Parathyroid adenoma (tissue), 2 donors: Measurements from ENCODE around the gene MESD.

Experiments
- H2AFZ ChIP-seq: fragments of 300-600 bp; sonication (generic); one replicate; pipeline ENCODE4 v1.7.0; 2017; ENCODE audit warnings: antibody characterized with exemption, mild to moderate bottlenecking
- H3K27ac ChIP-seq: fragments of 300-600 bp; sonication (generic); one replicate; pipeline ENCODE4 v1.7.0; 2017
- H3K27me3 ChIP-seq: fragments of 300-600 bp; sonication (generic); one replicate; pipeline ENCODE4 v1.7.0; 2017; ENCODE audit warnings: low read length; ENCODE audit not compliant: control insufficient read depth, insufficient read depth
- H3K36me3 ChIP-seq: fragments of 300-600 bp; sonication (generic); one replicate; pipeline ENCODE4 v1.7.0; 2017; ENCODE audit warnings: low read length; ENCODE audit not compliant: control insufficient read depth, insufficient read depth
- H3K4me1 ChIP-seq: fragments of 300-600 bp; sonication (generic); one replicate; pipeline ENCODE4 v1.7.0; 2017; ENCODE audit warnings: control low read depth
- H3K4me2 ChIP-seq: fragments of 300-600 bp; sonication (generic); one replicate; pipeline ENCODE4 v1.7.0; 2017; ENCODE audit warnings: low read length
- H3K4me3 ChIP-seq: fragments of 300-600 bp; sonication (generic); one replicate; pipeline ENCODE4 v1.7.0; 2017; ENCODE audit warnings: low read depth, low read length
- H3K79me2 ChIP-seq: fragments of 300-600 bp; sonication (generic); one replicate; pipeline ENCODE4 v1.7.0; 2017; ENCODE audit warnings: control low read depth
- H3K9ac ChIP-seq: fragments of 300-600 bp; sonication (generic); one replicate; pipeline ENCODE4 v1.7.0; 2017; ENCODE audit warnings: mild to moderate bottlenecking
- H3K9me3 ChIP-seq: fragments of 300-600 bp; sonication (generic); one replicate; pipeline ENCODE4 v1.7.0; 2017; ENCODE audit warnings: low read length; ENCODE audit not compliant: control insufficient read depth
- TF ChIP-seq, protein P1 (sequence below): fragments of 300-600 bp; sonication (generic); IDR thresholded peaks from one replicate; pipeline ENCODE4 v1.7.0; 2017; ENCODE audit warnings: antibody characterized with exemption, mild to moderate bottlenecking
- donor health status: primary hyperparathyroidism.

MESD gene

DNA sequence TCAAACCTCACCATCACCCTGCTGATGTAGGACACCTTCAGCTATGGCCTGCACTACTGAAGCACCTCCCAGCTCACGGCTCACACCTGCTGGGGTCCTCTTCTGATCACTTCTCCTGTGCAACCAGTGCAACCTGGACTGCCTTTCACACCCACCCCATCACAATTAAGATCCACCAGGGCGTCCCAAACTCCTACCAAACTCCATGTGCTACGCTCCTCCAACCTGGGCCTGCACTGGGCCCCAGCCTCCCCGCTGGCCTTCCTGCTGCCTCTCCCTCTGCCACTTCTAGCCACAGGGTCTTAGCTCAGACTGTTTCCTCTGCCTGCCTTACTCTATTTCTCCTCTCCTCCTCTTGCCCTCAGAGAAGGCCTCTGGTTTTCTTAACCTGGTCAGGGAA is 12.8 kb downstream of the MESD start:
- Histone ChIP-seq H3K79me2 (peaks cover 3% of the 10 kb centered on the region), H3K9ac (no peak overlapping the region), H3K27me3 (no peaks in the 10 kb centered on the region), H2AFZ (no peak overlapping the region), H3K4me1 (no peaks in the 10 kb centered on the region), H3K9me3 (no peaks in the 10 kb centered on the region), H3K4me3 (no peak overlapping the region), H3K27ac (no peak overlapping the region), H3K4me2 (no peak overlapping the region), H3K36me3 (no peaks in the 10 kb centered on the region)
- TF ChIP-seq, protein P1, sequence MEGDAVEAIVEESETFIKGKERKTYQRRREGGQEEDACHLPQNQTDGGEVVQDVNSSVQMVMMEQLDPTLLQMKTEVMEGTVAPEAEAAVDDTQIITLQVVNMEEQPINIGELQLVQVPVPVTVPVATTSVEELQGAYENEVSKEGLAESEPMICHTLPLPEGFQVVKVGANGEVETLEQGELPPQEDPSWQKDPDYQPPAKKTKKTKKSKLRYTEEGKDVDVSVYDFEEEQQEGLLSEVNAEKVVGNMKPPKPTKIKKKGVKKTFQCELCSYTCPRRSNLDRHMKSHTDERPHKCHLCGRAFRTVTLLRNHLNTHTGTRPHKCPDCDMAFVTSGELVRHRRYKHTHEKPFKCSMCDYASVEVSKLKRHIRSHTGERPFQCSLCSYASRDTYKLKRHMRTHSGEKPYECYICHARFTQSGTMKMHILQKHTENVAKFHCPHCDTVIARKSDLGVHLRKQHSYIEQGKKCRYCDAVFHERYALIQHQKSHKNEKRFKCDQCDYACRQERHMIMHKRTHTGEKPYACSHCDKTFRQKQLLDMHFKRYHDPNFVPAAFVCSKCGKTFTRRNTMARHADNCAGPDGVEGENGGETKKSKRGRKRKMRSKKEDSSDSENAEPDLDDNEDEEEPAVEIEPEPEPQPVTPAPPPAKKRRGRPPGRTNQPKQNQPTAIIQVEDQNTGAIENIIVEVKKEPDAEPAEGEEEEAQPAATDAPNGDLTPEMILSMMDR = no peak

DNA sequence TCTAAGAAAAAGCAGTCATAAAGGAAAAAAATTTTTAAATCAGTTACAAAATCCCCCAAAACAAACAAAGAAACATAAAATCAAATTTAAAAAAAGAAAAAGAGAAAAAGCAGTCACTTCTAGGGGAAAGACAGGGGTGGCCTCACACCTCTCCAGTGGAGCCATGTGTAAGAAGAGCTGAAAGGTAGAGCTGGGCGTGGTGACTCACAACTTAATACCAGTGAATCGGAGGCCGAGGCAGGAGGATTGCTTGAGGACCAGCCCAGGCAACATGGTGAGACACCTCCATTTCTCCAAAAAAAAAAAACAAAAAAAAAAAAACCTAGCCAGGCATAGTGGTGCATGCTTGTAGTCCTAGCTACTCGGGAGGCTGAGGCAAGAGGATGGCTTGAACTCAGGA is 14.7 kb downstream of the MESD start:
- peaks cover 5% of the 10 kb centered on the region for H3K79me2 ChIP-seq
- no peaks in the 10 kb centered on the region for H3K4me1 ChIP-seq
- no peaks in the 10 kb centered on the region for H3K9me3 ChIP-seq
- no peaks in the 10 kb centered on the region for H3K27me3 ChIP-seq
- H3K4me3 ChIP-seq = no peak overlapping the region
- no peak overlapping the region for H3K9ac ChIP-seq
- no peak overlapping the region for H3K4me2 ChIP-seq
- TF ChIP-seq, protein P1 = no peak
- no peak overlapping the region for H2AFZ ChIP-seq
- no peaks in the 10 kb centered on the region for H3K36me3 ChIP-seq
- no peak overlapping the region for H3K27ac ChIP-seq

DNA sequence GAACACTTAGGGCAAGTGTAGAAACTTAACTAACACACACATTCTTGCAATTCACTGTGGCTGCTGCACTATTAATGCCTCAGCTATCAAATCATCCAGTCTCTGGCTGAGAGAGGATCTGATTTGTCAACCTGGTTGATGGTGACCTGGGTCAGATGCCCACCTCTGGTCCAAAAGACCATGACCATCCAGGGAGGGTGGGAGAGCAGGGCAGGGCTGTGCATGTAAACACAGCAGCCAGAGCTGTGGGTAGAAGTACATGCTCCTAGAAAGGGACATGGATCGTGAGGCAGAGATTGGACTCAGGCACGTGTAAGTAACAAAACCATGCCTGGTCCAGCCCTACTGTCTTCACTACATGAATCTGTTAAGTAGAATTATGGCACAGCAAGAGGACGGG is 17.3 kb downstream of the MESD start:
- Histone ChIP-seq H3K27me3 (no peaks in the 10 kb centered on the region), H3K9me3 (no peaks in the 10 kb centered on the region), H3K4me3 (no peak overlapping the region), H3K4me2 (no peak overlapping the region), H3K36me3 (no peaks in the 10 kb centered on the region), H3K4me1 (no peaks in the 10 kb centered on the region), H3K9ac (no peak overlapping the region), H3K79me2 (peaks cover 2% of the 10 kb centered on the region), H2AFZ (no peak overlapping the region), H3K27ac (no peak overlapping the region)
- TF ChIP-seq, protein P1 = no peak

DNA sequence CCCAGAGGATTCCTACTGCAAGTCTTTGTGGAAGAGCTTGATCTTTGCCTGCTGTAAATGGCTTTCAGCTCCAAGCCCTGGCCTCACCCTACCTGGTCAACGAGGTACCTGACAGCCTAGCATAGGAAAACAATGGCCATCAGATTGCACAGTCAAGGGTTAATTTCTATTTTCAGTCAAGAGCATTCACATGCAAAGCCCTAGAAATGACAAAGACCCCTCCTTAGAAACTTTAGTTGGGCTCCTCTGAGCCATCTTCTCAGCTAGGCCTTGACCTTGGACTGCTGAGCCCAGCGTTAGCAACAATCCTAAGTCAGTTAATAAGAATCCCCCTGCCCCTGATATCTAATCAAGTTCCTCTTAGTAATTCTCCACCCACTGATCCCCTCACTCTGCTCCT is 18.5 kb downstream of the MESD start:
- peaks cover 2% of the 10 kb centered on the region for H3K79me2 ChIP-seq
- no peaks in the 10 kb centered on the region for H3K27me3 ChIP-seq
- H3K4me2 ChIP-seq = no peak overlapping the region
- H3K9me3 ChIP-seq = no peaks in the 10 kb centered on the region
- no peaks in the 10 kb centered on the region for H3K4me1 ChIP-seq
- no peak overlapping the region for H3K9ac ChIP-seq
- no peaks in the 10 kb centered on the region for H3K36me3 ChIP-seq
- no peak overlapping the region for H2AFZ ChIP-seq
- TF ChIP-seq, protein P1 = no peak
- no peak overlapping the region for H3K4me3 ChIP-seq
- H3K27ac ChIP-seq = no peak overlapping the region

DNA sequence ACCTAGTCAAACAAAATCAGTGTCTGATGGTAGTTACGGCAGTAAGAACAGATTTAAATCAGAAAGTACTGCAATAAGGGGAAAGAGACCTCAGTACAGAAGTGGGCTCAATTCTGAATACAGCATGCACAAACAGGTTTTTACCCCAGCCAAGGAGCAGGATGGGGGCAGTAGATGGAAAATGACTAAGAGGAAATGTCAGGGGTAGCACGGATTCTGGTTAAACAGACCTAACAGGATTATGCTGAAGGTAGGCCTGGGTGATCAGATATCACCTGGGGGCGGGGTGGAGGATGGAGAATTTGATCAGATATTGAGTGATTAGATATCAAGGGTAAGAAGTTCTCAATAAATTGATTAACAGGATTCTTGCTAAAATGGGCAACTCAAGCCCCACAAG is 19.0 kb downstream of the MESD start:
- no peak overlapping the region for H3K27ac ChIP-seq
- H3K36me3 ChIP-seq = no peaks in the 10 kb centered on the region
- no peak overlapping the region for H3K4me2 ChIP-seq
- H3K4me3 ChIP-seq = no peak overlapping the region
- H3K79me2 ChIP-seq = peaks cover 2% of the 10 kb centered on the region
- no peak overlapping the region for H2AFZ ChIP-seq
- H3K9me3 ChIP-seq = no peaks in the 10 kb centered on the region
- no peak overlapping the region for H3K9ac ChIP-seq
- H3K27me3 ChIP-seq = no peaks in the 10 kb centered on the region
- no peaks in the 10 kb centered on the region for H3K4me1 ChIP-seq
- TF ChIP-seq, protein P1 = no peak
